HG03457 (cell line): ENCODE measurements around the gene ITGAX.

ENCODE experiments used
- ATAC-seq: cut with Tn5 transposase; IDR thresholded peaks from one replicate; pipeline ENCODE4 v1.9.1; 2021; ENCODE audit warnings: moderate number of reproducible peaks; ENCODE audit not compliant: unreplicated experiment

Gene ITGAX

GRCh38 chr16:31430380-31431052 lies 75.5 kb downstream of the ITGAX start:
- no peak for ATAC-seq
